ENCODE results near the gene DYNC2H1. TPM values are rescaled to one million over a fixed set of nuclear protein-coding genes. Genes with fewer than 3 reads are reported as not detected.

The DYNC2H1 gene
- total RNA-seq, 1 donor from 2014 or later = 17.2 TPM

GRCh38 chr11:103434073-103434411 lies 324.8 kb downstream of the DYNC2H1 start:
- TF ChIP-seq EZH2 (IDR thresholded peaks at IDR 0.05; ENCODE audit: insufficient read depth, low read length) (no peak), CTCF (IDR thresholded peaks at IDR 0.05; ENCODE audit: insufficient read depth, low read depth, low read length) (no peak)
- no peaks in the 10 kb centered on the region for H3K27me3 ChIP-seq (ENCODE audit: insufficient read depth, low read length)
- H2AFZ ChIP-seq (ENCODE audit: low read depth, low read length) = no peak overlapping the region
- H3K4me1 Mint-ChIP-seq (ENCODE audit: low read depth, unreplicated experiment) = peaks cover 11% of the 10 kb centered on the region
- no peaks in the 10 kb centered on the region for H3K9me3 ChIP-seq (ENCODE audit: insufficient read depth, low read depth, low read length)
- DNase-seq (ENCODE audit: low read depth) = peak; percentile 49
- H4K20me1 ChIP-seq (ENCODE audit: insufficient read depth, low read length) = no peaks in the 10 kb centered on the region
- H3K4me2 ChIP-seq (ENCODE audit: low read length) = no peak overlapping the region
- peaks cover 9% of the 10 kb centered on the region for H3K4me1 ChIP-seq (ENCODE audit: insufficient read depth, low read length)
- H3K36me3 ChIP-seq (ENCODE audit: insufficient read depth, low read length) = no peaks in the 10 kb centered on the region
- H3K9ac ChIP-seq (ENCODE audit: low read length) = no peak overlapping the region
- no peak overlapping the region for H3K4me3 ChIP-seq (ENCODE audit: insufficient read depth, low read depth, low read length)
- peaks cover 2% of the 10 kb centered on the region for H3K36me3 Mint-ChIP-seq (ENCODE audit: low read depth, unreplicated experiment)
- H3K9me3 Mint-ChIP-seq (ENCODE audit: unreplicated experiment) = no peaks in the 10 kb centered on the region
- no peaks in the 10 kb centered on the region for H3K79me2 ChIP-seq (ENCODE audit: insufficient read depth, low read length)
- H3K27ac ChIP-seq (ENCODE audit: low read depth, low read length) = no peak overlapping the region
- no peak overlapping the region for H3K27ac Mint-ChIP-seq (ENCODE audit: unreplicated experiment)
- no peak overlapping the region for H3K4me3 Mint-ChIP-seq (ENCODE audit: unreplicated experiment)
- no peaks in the 10 kb centered on the region for H3K27me3 Mint-ChIP-seq (ENCODE audit: low read depth, unreplicated experiment)
- no peak for FAIRE-seq

DNA sequence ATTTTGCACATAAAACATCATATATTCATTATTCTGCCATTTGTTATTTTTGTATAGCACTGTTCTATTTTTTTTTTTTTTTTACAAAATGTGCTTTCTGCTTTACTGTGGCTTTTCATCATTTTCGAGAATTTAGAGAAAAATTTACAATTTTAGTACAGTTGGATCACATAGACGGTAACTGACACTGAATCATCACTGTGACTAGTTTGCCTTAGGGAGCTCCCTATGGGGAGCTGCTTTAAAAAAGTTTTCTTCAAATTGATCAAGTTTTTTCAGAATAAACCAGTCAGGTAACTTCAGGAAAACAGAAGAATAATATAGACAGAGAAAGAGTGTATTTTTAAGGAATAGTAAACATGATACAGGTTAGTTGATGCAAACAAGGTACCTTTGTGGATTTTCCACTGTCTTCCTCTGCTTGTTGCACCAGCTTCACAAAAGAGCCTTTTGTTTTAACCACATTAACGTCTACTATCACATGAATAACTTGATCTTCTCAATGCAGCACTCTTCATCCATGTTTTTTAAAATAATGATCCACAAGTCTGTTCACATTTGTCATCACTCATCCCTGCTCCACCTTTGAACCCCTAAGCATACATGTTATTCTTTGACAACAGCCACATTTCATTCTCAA lies 327.0 kb downstream of the DYNC2H1 start:
- H3K27me3 ChIP-seq (ENCODE audit: insufficient read depth, low read length) = no peaks in the 10 kb centered on the region
- FAIRE-seq (no peak), DNase-seq (ENCODE audit: low read depth) (no peak)
- Mint-ChIP-seq H3K9me3 (ENCODE audit: unreplicated experiment) (no peaks in the 10 kb centered on the region), H3K27ac (ENCODE audit: unreplicated experiment) (no peak overlapping the region), H3K27me3 (ENCODE audit: low read depth, unreplicated experiment) (no peaks in the 10 kb centered on the region), H3K4me3 (ENCODE audit: unreplicated experiment) (no peak overlapping the region), H3K36me3 (ENCODE audit: low read depth, unreplicated experiment) (peaks cover 2% of the 10 kb centered on the region), H3K4me1 (ENCODE audit: low read depth, unreplicated experiment) (peaks cover 11% of the 10 kb centered on the region)
- H3K4me3 ChIP-seq (ENCODE audit: insufficient read depth, low read depth, low read length) = no peak overlapping the region
- no peaks in the 10 kb centered on the region for H4K20me1 ChIP-seq (ENCODE audit: insufficient read depth, low read length)
- H3K79me2 ChIP-seq (ENCODE audit: insufficient read depth, low read length) = no peaks in the 10 kb centered on the region
- peaks cover 9% of the 10 kb centered on the region for H3K4me1 ChIP-seq (ENCODE audit: insufficient read depth, low read length)
- no peak overlapping the region for H3K27ac ChIP-seq (ENCODE audit: low read depth, low read length)
- TF ChIP-seq CTCF (IDR thresholded peaks at IDR 0.05; ENCODE audit: insufficient read depth, low read depth, low read length) = no peak
- no peak for TF ChIP-seq EZH2 (IDR thresholded peaks at IDR 0.05; ENCODE audit: insufficient read depth, low read length)
- H3K4me2 ChIP-seq (ENCODE audit: low read length) = no peak overlapping the region
- H2AFZ ChIP-seq (ENCODE audit: low read depth, low read length) = no peak overlapping the region
- H3K36me3 ChIP-seq (ENCODE audit: insufficient read depth, low read length) = no peaks in the 10 kb centered on the region
- no peak overlapping the region for H3K9ac ChIP-seq (ENCODE audit: low read length)
- H3K9me3 ChIP-seq (ENCODE audit: insufficient read depth, low read depth, low read length) = no peaks in the 10 kb centered on the region

- H3K27me3 Mint-ChIP-seq (ENCODE audit: low read depth, unreplicated experiment) = no peaks in the 10 kb centered on the region
- no peaks in the 10 kb centered on the region for H3K9me3 ChIP-seq (ENCODE audit: insufficient read depth, low read depth, low read length)
- H3K27me3 ChIP-seq (ENCODE audit: insufficient read depth, low read length) = no peaks in the 10 kb centered on the region
- no peak for DNase-seq (ENCODE audit: low read depth)
- H2AFZ ChIP-seq (ENCODE audit: low read depth, low read length) = no peak overlapping the region
- no peaks in the 10 kb centered on the region for H3K79me2 ChIP-seq (ENCODE audit: insufficient read depth, low read length)
- no peaks in the 10 kb centered on the region for H4K20me1 ChIP-seq (ENCODE audit: insufficient read depth, low read length)
- H3K4me1 Mint-ChIP-seq (ENCODE audit: low read depth, unreplicated experiment) = no peaks in the 10 kb centered on the region
- H3K9ac ChIP-seq (ENCODE audit: low read length) = no peak overlapping the region
- H3K27ac ChIP-seq (ENCODE audit: low read depth, low read length) = no peak overlapping the region
- no peaks in the 10 kb centered on the region for H3K9me3 Mint-ChIP-seq (ENCODE audit: unreplicated experiment)
- H3K36me3 ChIP-seq (ENCODE audit: insufficient read depth, low read length) = no peaks in the 10 kb centered on the region
- no peak overlapping the region for H3K27ac Mint-ChIP-seq (ENCODE audit: unreplicated experiment)
- no peak for TF ChIP-seq EZH2 (IDR thresholded peaks at IDR 0.05; ENCODE audit: insufficient read depth, low read length)
- no peak for TF ChIP-seq CTCF (IDR thresholded peaks at IDR 0.05; ENCODE audit: insufficient read depth, low read depth, low read length)
- FAIRE-seq = no peak
- no peak overlapping the region for H3K4me3 Mint-ChIP-seq (ENCODE audit: unreplicated experiment)
- no peak overlapping the region for H3K4me3 ChIP-seq (ENCODE audit: insufficient read depth, low read depth, low read length)
- no peaks in the 10 kb centered on the region for H3K36me3 Mint-ChIP-seq (ENCODE audit: low read depth, unreplicated experiment)
- H3K4me1 ChIP-seq (ENCODE audit: insufficient read depth, low read length) = no peaks in the 10 kb centered on the region
- no peak overlapping the region for H3K4me2 ChIP-seq (ENCODE audit: low read length)
These were observed 331.8 kb downstream of the DYNC2H1 start for GRCh38 chr11:103441021-103441420.
